ENCODE measurements around the gene HOXA7.
A peak's percentile ranks its signal among the peaks of the same experiment; 100 is the strongest.

HOXA7 gene

DNA sequence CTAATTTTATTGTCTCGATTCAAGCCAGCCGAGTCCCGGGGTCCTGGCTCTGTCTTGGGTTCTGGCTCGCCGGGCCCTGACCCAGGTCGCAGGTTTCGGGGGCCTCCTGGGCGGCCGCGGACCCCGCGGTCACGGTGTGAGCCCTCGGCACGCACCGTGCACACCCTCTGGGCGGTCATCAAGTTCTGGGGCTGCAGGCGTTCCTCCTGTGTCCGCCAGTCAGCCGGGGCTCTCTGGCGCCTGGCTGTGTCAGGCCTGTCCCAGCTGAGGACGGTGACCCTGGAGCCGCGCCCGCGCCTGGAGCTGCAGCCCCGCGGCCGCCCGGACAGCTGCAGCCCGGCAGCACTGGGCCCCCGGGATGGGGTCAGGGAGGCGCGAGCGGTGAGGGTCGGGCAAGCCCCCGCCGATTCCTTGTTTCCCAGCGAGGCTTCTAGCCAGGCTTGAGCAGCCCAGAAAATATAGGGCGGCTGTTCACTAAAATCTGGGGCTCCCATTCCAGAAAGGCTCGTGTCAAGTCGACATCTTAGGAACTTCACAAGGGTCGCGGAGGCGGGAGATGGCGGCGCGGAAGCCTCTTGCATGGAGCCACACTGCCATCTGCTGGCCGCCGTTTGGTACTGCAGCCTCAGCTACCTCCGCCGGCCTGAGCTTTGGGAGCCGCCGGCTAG lies 4.2 kb upstream of the HOXA7 start:
- TF ChIP-seq, protein P1, sequence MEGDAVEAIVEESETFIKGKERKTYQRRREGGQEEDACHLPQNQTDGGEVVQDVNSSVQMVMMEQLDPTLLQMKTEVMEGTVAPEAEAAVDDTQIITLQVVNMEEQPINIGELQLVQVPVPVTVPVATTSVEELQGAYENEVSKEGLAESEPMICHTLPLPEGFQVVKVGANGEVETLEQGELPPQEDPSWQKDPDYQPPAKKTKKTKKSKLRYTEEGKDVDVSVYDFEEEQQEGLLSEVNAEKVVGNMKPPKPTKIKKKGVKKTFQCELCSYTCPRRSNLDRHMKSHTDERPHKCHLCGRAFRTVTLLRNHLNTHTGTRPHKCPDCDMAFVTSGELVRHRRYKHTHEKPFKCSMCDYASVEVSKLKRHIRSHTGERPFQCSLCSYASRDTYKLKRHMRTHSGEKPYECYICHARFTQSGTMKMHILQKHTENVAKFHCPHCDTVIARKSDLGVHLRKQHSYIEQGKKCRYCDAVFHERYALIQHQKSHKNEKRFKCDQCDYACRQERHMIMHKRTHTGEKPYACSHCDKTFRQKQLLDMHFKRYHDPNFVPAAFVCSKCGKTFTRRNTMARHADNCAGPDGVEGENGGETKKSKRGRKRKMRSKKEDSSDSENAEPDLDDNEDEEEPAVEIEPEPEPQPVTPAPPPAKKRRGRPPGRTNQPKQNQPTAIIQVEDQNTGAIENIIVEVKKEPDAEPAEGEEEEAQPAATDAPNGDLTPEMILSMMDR (IDR thresholded peaks at IDR 0.05) = peak; percentile 99
- TF ChIP-seq ZFX (IDR thresholded peaks at IDR 0.05; ENCODE audit: borderline replicate concordance) = no peak
- H3K27ac ChIP-seq = no peak overlapping the region

GRCh38 chr7:27160145-27160545 lies 3.7 kb upstream of the HOXA7 start:
- TF ChIP-seq ZFX (IDR thresholded peaks at IDR 0.05; ENCODE audit: borderline replicate concordance) = no peak
- TF ChIP-seq, protein P1 (IDR thresholded peaks at IDR 0.05) = no peak
- H3K27ac ChIP-seq = no peak overlapping the region

DNA sequence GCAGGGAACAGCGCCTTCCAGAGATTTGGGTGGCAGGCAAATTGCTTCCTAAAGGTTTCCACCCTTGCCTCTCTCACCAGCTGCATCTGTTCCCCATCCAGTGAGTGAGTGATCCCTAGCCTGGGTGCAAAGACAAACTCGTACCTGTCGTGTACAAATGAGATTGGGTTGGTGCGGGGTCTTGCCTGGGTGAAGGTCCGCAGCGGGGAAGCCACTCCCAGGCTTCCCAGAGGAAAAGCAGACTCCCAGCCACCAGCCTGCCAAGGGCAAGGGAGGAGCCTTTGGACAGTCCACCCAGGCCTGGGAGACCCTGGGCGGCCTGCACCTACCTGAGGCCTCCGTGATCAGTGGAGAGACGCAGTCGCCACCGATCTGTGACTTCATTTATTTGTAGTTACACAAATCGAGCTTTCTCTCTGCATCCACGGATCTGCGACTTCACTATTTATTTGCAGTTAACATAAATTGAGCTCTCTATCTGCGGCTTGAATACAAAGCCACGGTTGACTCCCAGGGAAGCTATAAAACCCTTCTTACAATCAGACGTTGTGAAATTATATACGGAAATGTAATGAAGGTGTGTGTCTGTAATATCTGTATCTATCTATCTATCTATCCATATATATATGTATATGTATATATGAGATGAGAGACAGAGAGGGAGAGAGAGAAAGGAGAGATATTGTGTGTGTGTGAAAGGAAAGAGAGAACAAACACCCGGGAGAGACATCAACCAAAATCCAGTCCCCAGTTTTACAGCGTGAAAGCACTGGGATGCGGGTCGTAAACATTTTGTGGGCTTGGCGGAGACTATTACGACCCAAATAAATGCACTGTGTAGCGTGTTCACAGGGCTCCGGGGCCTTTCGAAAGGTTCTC lies 3.0 kb upstream of the HOXA7 start:
- H3K27ac ChIP-seq = no peak overlapping the region

DNA sequence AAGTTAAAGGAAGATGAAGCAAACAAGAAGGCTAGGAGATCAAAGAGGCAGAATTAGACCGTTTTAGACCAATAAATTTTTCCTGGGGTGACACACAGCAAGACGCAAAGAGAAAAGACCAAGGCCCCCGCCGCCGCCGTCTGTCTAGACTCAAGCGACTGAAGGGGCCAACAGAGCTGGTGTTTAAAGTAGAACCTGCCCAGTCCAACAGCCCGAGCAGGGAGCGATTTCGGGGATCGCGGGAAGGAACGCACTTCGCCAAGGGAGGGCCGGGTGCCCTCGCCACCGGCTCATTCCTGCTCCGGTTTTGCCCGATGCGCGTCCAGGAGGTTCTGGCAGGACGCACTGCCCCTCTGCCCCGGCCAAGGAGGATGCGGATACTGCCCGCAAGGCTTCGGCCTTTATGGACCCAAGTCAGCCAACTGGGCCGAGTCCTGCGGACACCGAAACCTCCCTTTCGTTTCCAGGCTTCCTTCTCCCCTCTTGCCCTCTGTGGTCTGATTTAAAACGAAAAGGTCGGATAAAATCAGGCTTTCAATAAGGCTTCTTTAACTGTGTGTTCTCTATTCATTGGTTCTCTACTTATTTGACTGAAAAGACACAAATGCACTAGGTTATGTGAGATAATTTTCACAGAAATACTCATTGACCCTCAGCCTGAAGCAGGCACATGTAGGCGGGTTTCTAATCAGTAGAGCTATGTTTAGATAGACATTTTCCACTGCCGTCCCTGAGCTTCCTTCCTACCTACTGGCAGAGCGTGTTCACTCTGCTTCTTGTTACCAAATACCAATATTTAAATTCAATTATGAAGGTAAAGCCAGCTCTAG lies 2.2 kb upstream of the HOXA7 start:
- TF ChIP-seq, protein P1 (IDR thresholded peaks at IDR 0.05) = no peak
- TF ChIP-seq ZFX (IDR thresholded peaks at IDR 0.05; ENCODE audit: borderline replicate concordance) = no peak
- no peak overlapping the region for H3K27ac ChIP-seq

More for the DNA sequence above, 3.0 kb upstream of the HOXA7 start:
- TF ChIP-seq ZFX (IDR thresholded peaks at IDR 0.05; ENCODE audit: borderline replicate concordance) = no peak
- TF ChIP-seq, protein P1 (IDR thresholded peaks at IDR 0.05) = no peak

- H3K27ac ChIP-seq = no peak overlapping the region
- TF ChIP-seq ZFX (IDR thresholded peaks at IDR 0.05; ENCODE audit: borderline replicate concordance) = no peak
- TF ChIP-seq, protein P1 (IDR thresholded peaks at IDR 0.05) = no peak
These were observed 1.4 kb upstream of the HOXA7 start for GRCh38 chr7:27157702-27158431.

DNA sequence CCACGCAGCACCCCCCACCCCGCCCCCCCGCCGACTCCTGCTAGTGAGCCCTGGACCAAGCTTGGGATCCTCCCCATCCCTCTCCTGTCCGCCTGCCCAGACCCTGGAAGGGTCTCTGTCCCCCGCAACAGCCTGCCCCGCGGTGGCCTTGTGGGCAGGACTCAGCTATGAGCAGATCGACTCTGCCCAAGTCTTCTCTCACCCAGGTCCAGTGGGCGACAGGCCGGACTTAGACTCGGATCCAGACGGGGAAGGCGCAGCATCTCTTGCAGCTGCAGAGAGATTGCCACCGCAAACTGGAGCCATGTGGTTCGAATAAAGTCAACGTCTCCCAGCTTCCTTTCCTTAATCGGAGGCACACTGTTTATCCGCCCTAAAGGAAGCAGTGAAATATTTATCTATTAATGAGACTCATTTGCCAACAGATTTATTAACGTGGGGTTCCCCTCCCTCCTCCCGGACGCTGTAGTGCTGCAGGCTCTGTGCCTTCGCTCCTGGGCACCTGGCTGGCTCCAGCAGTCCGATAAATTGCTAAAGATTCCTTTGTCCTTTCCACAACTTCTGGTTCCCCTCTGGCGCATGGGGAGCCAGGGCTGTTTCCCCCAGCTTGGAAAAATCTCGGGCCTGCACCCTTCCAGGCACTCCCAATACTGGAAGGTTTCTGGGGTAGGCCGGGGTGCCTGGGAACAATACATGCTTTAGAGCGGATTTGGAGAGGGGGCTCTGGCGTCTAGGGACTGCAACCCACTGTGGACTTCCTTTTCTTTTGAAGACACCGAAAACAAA lies 634 bp upstream of the HOXA7 start:
- no peak overlapping the region for H3K27ac ChIP-seq
- TF ChIP-seq ZFX (IDR thresholded peaks at IDR 0.05; ENCODE audit: borderline replicate concordance) = no peak
- TF ChIP-seq, protein P1 (IDR thresholded peaks at IDR 0.05) = no peak
